AG04449 (cell line): ENCODE measurements around the gene PCSK2.

Experiments used
- CTCF ChIA-PET: fragments of 350-600 bp; formaldehyde crosslinking; extraction: SDS; loops from one replicate; lab custom pipeline; 2021; ENCODE audit warnings: antibody characterized with exemption; lab: Yijun Ruan, JAX
- POLR2A ChIA-PET: fragments of 400-600, 350-600 bp; formaldehyde crosslinking; extraction: SDS; loops from one replicate; lab custom pipeline; 2020; ENCODE audit warnings: antibody characterized with exemption, inconsistent platforms; lab: Yijun Ruan, JAX
- DNase-seq: peaks from one replicate; pipeline ENCODE4 v3.0.0-alpha.2; 2010; ENCODE audit warnings: low read depth, low spot score
- H3K4me3 ChIP-seq: 2 replicates; pipeline ENCODE4 v1.5.1; 2011; ENCODE audit warnings: low read depth, mild to moderate bottlenecking, control low read depth, low read length
- CTCF ChIP-seq: IDR thresholded peaks from one replicate; pipeline ENCODE4 v1.5.1; 2011; ENCODE audit warnings: mild to moderate bottlenecking, moderate library complexity, low read length, control low read depth, inconsistent platforms; ENCODE audit not compliant: insufficient read depth; ENCODE audit errors: missing control alignments

Gene PCSK2

GRCh38 chr20:17507032-17507431 is 280.2 kb downstream of the PCSK2 start:
- CTCF ChIA-PET: no interaction called here
- POLR2A ChIA-PET: interaction anchor here (0.7 kb wide), 1 partner anchor 232 kb away, joined by 4 read pairs; no protein-coding TSS in a partner anchor
- no peak for TF ChIP-seq CTCF

GRCh38 chr20:17507531-17507930 is 280.7 kb downstream of the PCSK2 start:
- DNase-seq: no peak
- POLR2A ChIA-PET: no interaction called here
- TF ChIP-seq CTCF: no peak
- no peak overlapping the region for H3K4me3 ChIP-seq
- CTCF ChIA-PET: interaction anchor here (1.0 to 1.7 kb wide), 3 partner anchors 9 to 142 kb away, joined by 3 to 5 read pairs (median 4); no protein-coding TSS in a partner anchor

More at GRCh38 chr20:17507032-17507431, 280.2 kb downstream of the PCSK2 start:
- no peak for DNase-seq
- H3K4me3 ChIP-seq: no peak overlapping the region

- no peak for TF ChIP-seq CTCF
These were observed 281.9 kb downstream of the PCSK2 start for GRCh38 chr20:17508756-17509155.

GRCh38 chr20:17510548-17510947 is 283.7 kb downstream of the PCSK2 start:
- no peak overlapping the region for H3K4me3 ChIP-seq
- ChIA-PET POLR2A (no interaction called here), CTCF (no interaction called here)
- TF ChIP-seq CTCF: no peak
- no peak for DNase-seq

More at GRCh38 chr20:17508756-17509155, 281.9 kb downstream of the PCSK2 start:
- CTCF ChIA-PET: interaction anchor here (1.0 to 1.7 kb wide), 3 partner anchors 8 to 141 kb away, joined by 3 to 5 read pairs (median 4); no protein-coding TSS in a partner anchor
- no peak overlapping the region for H3K4me3 ChIP-seq
- POLR2A ChIA-PET: no interaction called here
- no peak for DNase-seq

- POLR2A ChIA-PET: no interaction called here
- no peak for TF ChIP-seq CTCF
- CTCF ChIA-PET: interaction anchor here (0.8 kb wide), 1 partner anchor 11 kb away, joined by 3 read pairs; no protein-coding TSS in a partner anchor
- H3K4me3 ChIP-seq: no peak overlapping the region
- DNase-seq: no peak
These were observed 284.6 kb downstream of the PCSK2 start for GRCh38 chr20:17511401-17511800.

- POLR2A ChIA-PET: interaction anchor here (1.3 kb wide), 1 partner anchor 9 kb away, joined by 3 read pairs; no protein-coding TSS in a partner anchor
- no peak for DNase-seq
- no peak for TF ChIP-seq CTCF
- H3K4me3 ChIP-seq: no peak overlapping the region
- CTCF ChIA-PET: interaction anchor here (0.6 to 2.2 kb wide), 3 partner anchors 9 to 482 kb away, joined by 3 to 20 read pairs (median 4); no protein-coding TSS in a partner anchor
These were observed 287.1 kb downstream of the PCSK2 start for GRCh38 chr20:17513939-17514338.
